ENCODE results near the gene MAP3K10. TPM values are rescaled to one million over a fixed set of nuclear protein-coding genes. Genes with fewer than 3 reads are reported as not detected.
"Not testable (repeated sequence)": the region's sequence is repeated elsewhere in the genome, so short reads cannot be mapped to it uniquely, and the experiment has no call there.

Gene MAP3K10
- total RNA-seq, 1 experiment from 2014 or later: 11.8 TPM

- Mint-ChIP-seq H3K4me1 (ENCODE audit: low read depth, unreplicated experiment) (no peaks in the 10 kb centered on the region), H3K36me3 (ENCODE audit: insufficient read depth, unreplicated experiment) (no peaks in the 10 kb centered on the region), H3K27me3 (ENCODE audit: insufficient read depth, unreplicated experiment) (peaks cover 9% of the 10 kb centered on the region), H3K27ac (ENCODE audit: unreplicated experiment) (no peak overlapping the region), H3K4me3 (ENCODE audit: unreplicated experiment) (no peak overlapping the region), H3K9me3 (ENCODE audit: unreplicated experiment) (no peaks in the 10 kb centered on the region)
- POLR2A ChIA-PET: no interaction called here
- Histone ChIP-seq H3K9me3 (no peaks in the 10 kb centered on the region), H3K27me3 (replicated peaks; ENCODE audit: control insufficient read depth, insufficient read depth, low read length) (no peaks in the 10 kb centered on the region), H3K4me1 (no peaks in the 10 kb centered on the region), H3K4me3 (ENCODE audit: low read depth, low read length) (no peak overlapping the region), H3K36me3 (ENCODE audit: control insufficient read depth, insufficient read depth, low read length) (no peaks in the 10 kb centered on the region)
- no peak for DNase-seq
- CTCF ChIA-PET: interaction anchor here (0.8 kb wide), 1 partner anchor 130 kb away, joined by 3 read pairs; no protein-coding TSS in a partner anchor
- intact Hi-C loops (cut with micrococcal nuclease; ENCODE audit: unreplicated experiment): no loop called here
- TF ChIP-seq CTCF (IDR thresholded peaks at IDR 0.05; ENCODE audit: insufficient read depth in 1 of 2, low read depth in 1 of 2, low read length in 1 of 2, severe bottlenecking in 1 of 2, unreplicated experiment in 1 of 2): no peak
- BruUV-seq (replicated peaks): no TSS peak
Observed at GRCh38 chr19:40144151-40144550, 47.1 kb upstream of the MAP3K10 start.

- POLR2A ChIA-PET: no interaction called here
- H3K9me3 Mint-ChIP-seq (ENCODE audit: unreplicated experiment): no peaks in the 10 kb centered on the region
- BruUV-seq (replicated peaks): no TSS peak
- Histone ChIP-seq H3K4me1 (no peaks in the 10 kb centered on the region), H3K9me3 (no peaks in the 10 kb centered on the region), H3K36me3 (ENCODE audit: control insufficient read depth, insufficient read depth, low read length) (no peaks in the 10 kb centered on the region), H3K27me3 (replicated peaks; ENCODE audit: control insufficient read depth, insufficient read depth, low read length) (no peaks in the 10 kb centered on the region), H3K4me3 (ENCODE audit: low read depth, low read length) (no peak overlapping the region)
- intact Hi-C loops (cut with micrococcal nuclease; ENCODE audit: unreplicated experiment): no loop called here
- H3K36me3 Mint-ChIP-seq (ENCODE audit: insufficient read depth, unreplicated experiment): no peaks in the 10 kb centered on the region
- H3K27me3 Mint-ChIP-seq (ENCODE audit: insufficient read depth, unreplicated experiment): peaks cover 4% of the 10 kb centered on the region
- H3K4me1 Mint-ChIP-seq (ENCODE audit: low read depth, unreplicated experiment): no peaks in the 10 kb centered on the region
- CTCF ChIA-PET: interaction anchor here (1.0 kb wide), 1 partner anchor 72 kb away, joined by 4 read pairs; no protein-coding TSS in a partner anchor
- no peak for TF ChIP-seq CTCF (IDR thresholded peaks at IDR 0.05; ENCODE audit: insufficient read depth in 1 of 2, low read depth in 1 of 2, low read length in 1 of 2, severe bottlenecking in 1 of 2, unreplicated experiment in 1 of 2)
- no peak overlapping the region for H3K4me3 Mint-ChIP-seq (ENCODE audit: unreplicated experiment)
- DNase-seq: no peak
- H3K27ac Mint-ChIP-seq (ENCODE audit: unreplicated experiment): no peak overlapping the region
Observed at GRCh38 chr19:40144947-40145748, 46.1 kb upstream of the MAP3K10 start.

GRCh38 chr19:40145749-40146029 is 45.5 kb upstream of the MAP3K10 start:
- H3K27me3 ChIP-seq (replicated peaks; ENCODE audit: control insufficient read depth, insufficient read depth, low read length); intact Hi-C loops (cut with micrococcal nuclease; ENCODE audit: unreplicated experiment); H3K4me1 Mint-ChIP-seq (ENCODE audit: low read depth, unreplicated experiment); H3K9me3 Mint-ChIP-seq (ENCODE audit: unreplicated experiment); H3K27me3 Mint-ChIP-seq (ENCODE audit: insufficient read depth, unreplicated experiment); H3K27ac Mint-ChIP-seq (ENCODE audit: unreplicated experiment); H3K4me3 Mint-ChIP-seq (ENCODE audit: unreplicated experiment); H3K36me3 ChIP-seq (ENCODE audit: control insufficient read depth, insufficient read depth, low read length); H3K9me3 ChIP-seq; H3K36me3 Mint-ChIP-seq (ENCODE audit: insufficient read depth, unreplicated experiment); DNase-seq; H3K4me1 ChIP-seq; POLR2A ChIA-PET; BruUV-seq (replicated peaks); H3K4me3 ChIP-seq (ENCODE audit: low read depth, low read length): not testable (repeated sequence)
- CTCF ChIA-PET: interaction anchor here (1.0 kb wide), 1 partner anchor 72 kb away, joined by 4 read pairs; no protein-coding TSS in a partner anchor

All from Caco-2 (cell line).